NCI-H1048 (cell line): ENCODE results near the gene ZNHIT1.

Experiments
- DNase-seq: peaks from one replicate; lab custom pipeline; 2025; lab: John Stamatoyannopoulos, UW

The ZNHIT1 gene

GRCh38 chr7:101217388-101218235 is at the start of gene ZNHIT1, which contains the start of gene PLOD3:
ZNHIT1 (plus strand) TSS chr7:101218165; CDS start chr7:101218196, 31 bp downstream.
PLOD3 (minus strand) TSS chr7:101217581; CDS start chr7:101217274, 307 bp downstream.
- peak; percentile 91 for DNase-seq

DNA sequence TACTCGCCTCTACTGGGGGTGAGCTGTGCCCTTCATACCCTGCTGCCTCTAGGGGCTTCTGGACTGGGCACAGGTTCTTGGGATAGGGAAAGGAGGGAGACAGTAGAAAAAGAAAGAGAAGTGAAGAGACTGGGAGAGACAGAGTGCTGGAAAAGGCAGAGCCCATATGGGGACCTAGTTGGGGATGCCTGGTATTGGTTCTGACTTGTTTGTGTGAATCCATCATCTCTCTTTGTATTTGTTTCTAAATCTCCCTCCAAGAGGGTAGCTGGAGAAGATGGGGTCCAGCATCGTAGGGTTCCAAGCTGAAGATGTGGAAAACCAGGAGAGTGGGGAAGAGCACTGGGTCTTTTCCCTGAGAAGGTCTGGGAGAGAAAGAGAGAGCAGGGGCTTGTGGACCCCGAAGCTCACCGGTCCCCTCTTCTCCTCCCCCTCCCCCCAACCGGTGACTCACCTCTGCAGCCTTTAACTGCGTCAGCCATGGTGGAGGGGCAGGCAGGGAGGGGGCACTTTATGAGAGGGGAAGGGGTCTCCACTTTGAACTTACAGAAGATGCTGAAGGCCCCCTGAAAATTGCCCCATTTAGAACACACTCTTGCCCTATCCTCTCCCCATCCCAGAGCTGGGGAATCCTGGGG is 49.4 kb upstream of the ZNHIT1 start:
- DNase-seq = no peak

GRCh38 chr7:101169110-101169837 is 48.7 kb upstream of the ZNHIT1 start:
- no peak for DNase-seq

- no peak for DNase-seq
Measured at GRCh38 chr7:101169838-101170551, 48.0 kb upstream of the ZNHIT1 start.

- DNase-seq = no peak
Measured at GRCh38 chr7:101170617-101171441, 47.1 kb upstream of the ZNHIT1 start.

DNA sequence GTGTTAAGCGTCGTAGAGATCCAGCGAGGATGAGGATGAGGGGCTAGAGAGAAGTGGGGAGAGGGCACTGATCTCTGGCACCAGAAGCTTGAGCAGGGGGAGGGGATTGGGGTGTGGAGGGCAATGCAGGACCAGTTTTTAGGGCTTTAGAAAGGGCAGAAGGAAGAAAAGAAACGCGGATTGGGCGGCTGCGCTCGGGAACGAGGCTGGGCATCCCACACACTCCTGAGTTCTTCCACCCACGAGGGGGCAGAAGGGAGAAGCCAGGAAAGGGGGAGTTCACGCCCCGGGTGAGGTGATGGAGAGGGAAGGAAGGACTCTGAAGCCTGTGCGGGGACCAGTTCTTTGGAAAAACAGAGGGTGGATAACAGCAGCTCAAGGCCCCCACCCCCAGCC is 46.5 kb upstream of the ZNHIT1 start:
- no peak for DNase-seq

GRCh38 chr7:101172005-101172853 is 45.7 kb upstream of the ZNHIT1 start:
- no peak for DNase-seq

DNA sequence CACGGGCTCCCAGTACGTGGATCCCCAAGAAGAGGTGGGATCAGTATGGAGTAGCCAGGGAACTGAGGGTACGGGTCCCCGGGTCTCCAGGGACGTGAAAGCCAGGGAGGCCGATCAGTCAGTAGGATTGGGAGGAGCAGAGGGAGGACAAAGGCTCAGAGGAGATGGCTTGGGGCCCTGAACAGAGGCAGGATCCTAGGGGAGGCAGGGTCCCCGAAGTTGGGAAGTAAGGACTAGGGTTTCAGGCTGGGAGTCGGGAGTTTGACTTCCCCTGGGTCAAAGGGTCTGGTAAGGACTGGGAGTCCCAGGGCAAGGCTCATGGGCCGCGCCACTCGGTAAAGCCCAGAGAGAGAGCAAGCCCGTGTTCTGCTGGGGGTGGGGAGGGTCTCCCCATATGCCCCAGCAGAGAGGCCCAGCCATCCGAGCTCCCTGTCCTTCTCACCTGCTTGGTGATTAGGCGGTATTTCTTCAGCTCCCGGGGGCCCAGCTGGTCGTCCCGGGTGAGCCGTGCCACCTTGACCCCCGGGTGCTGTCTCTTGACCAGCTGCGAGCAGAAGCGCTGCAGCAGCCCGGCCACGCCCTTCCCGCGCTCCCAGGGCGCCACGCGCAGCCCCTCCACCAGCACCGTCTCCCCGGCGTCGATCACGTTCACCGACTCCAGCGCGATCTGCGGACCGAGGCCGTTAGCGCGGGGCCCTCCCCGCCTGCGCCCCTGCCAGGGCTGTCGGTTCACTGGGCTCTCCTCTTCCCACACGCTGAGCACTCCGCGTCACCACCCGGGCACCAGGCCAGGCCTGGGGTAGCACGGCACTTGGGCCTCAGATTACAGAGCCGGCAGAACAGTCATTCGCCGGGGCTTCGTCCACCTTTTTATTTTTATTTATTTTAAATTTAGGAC is 44.9 kb upstream of the ZNHIT1 start:
- DNase-seq = no peak

DNA sequence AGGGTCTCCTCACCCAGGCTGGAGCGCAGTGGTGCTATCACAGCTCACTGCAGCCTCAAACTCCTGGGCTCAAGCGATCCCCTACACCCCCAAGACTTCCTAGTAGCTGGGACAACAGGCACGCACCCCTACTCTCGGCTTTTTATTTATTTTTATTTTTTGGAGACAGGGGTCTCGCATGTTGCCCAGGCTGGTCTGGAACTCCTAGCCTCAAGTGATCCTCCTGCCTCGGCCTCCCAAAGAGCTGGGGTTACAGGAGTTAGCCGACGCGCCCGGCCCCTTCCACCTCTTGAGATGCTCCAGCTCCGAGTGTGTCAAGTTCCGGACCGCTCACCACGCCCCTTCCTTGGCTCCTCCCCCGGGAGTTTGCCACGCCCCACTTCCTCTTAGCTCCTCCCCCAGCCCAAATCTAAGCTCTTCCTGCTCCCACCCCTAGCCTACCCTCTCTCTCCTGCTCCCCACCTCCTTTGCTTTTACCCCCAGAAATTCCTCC is 44.2 kb upstream of the ZNHIT1 start:
- DNase-seq = no peak

- DNase-seq = no peak
Measured at GRCh38 chr7:101174322-101174854, 43.6 kb upstream of the ZNHIT1 start.

- DNase-seq = no peak
Measured at GRCh38 chr7:101175664-101176063, 42.3 kb upstream of the ZNHIT1 start.

- no peak for DNase-seq
Measured at GRCh38 chr7:101177644-101178043, 40.3 kb upstream of the ZNHIT1 start.

DNA sequence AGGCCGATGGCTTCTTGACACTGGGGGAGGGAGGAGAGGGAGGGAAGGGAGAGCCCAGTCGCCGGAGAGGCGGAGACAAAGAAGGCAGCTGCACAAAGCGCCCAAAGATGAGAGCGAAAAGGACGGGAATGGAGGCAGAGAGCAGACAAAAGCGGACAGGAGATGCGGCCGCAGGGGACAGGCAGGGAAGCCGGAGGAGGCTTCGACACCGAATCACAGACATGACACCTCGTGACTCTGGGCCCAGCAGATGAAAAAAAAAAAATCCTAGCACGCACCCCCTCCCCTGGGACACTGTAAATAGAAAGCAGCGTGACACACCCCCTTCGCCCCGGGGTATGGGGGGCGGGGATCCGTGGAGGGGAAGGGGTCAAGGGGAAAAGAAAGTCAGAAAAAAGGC is 38.8 kb upstream of the ZNHIT1 start:
- DNase-seq = no peak

DNA sequence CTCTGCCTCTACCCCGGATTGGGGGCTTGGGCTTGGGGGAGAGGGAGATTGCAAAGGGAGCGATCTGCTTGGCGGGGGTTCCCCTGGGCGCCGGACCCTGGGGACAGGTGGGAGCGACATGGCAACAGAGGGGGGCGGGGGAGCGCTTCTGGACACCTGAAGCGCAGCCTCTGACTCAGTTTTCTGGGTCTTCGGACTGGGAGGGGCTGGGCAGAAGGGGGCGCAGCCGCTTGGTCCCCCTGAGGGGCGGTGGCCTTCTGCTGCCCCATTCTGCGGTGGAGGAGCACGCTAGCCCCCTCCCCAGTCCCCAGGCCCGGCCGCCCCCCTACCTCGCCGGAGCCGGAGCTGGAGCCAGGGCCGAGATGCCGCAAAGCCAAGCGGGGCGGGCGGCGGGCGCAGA is 38.3 kb upstream of the ZNHIT1 start:
- no peak for DNase-seq

DNA sequence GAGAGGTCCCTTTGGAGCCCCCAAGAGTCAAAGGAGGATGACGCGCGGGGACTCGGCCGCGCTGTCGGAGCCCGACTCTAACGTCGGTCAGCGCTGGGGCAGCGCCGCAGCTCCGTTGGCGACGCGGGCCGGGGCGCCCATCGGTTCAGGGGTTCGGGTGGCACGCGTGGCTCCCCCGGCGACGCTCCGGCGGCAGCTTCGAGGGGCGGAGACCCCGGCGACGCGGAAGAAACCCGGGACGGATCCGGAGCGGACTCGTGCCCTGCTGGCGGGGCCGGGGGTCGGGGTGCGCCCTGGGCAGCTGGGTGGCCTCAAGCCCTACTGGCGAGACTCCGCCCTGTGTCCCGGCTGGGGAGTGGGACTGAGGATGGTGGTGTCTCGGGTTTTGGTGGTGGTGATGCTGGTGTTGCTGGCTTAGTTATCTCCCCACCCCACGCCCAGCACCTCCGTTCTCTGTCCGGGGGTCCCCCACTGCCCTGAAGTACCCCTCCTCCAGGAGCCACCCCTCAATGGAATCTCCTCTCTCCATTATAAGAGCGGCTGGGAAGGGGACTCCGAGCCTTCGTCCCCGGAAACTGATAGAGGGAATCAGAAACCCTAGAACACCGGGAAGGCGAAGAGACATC is 37.7 kb upstream of the ZNHIT1 start, which contains the start of gene NAT16:
Gene NAT16 (minus strand): TSS at position 164 of the 626 bp plus-strand sequence. CDS start 5,486 bp downstream, outside the sequence.
- DNase-seq = no peak

DNA sequence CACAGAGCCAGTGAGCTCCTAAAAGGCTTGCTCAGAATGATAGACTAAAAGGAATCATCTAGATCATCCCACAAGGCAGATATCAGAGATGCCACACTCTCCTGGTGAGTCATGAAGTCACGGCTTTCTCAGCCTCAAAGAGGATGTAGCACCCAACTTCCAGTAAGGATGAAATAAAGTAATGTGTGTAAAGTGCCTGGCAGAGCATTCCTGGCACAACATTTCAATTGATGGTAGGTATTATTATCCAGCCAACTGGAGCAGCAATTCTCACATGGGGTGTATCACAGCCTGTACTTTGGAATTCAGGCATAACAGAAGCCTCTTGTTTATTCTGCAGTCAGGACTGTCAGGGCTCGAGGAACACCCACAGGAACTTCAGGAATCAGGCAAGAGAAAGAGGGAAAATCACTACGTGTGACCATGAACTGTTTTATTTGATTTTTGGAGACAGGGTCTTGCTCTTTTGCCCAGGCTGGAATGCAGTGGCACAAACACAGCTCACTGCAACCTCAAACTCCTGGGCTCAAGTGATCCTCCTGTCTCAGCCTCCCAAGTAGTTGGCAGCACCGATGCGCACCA is 32.6 kb upstream of the ZNHIT1 start:
- no peak for DNase-seq

DNA sequence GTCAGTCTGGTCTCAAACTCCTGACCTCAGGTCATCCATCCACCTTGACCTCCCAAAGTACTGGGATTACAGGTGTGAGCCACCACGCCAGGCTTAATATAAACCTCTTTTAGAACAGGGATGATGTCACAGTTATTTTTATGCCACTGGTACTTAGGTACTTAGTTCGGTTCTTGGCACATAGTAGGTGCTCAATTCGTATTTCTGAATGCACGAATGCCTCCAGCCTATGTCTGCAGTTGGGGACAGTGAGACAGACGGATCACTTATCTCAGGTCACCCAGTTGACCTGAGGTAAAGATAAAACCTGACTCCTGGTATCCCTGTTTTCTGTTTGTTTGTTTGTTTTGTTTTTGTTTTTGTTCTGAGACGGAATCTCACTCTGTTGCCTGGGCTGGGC is 31.8 kb upstream of the ZNHIT1 start:
- no peak for DNase-seq
